GM23338 (cell line): ENCODE results near the gene PLA2R1. TPM values are rescaled to one million over a fixed set of nuclear protein-coding genes. Genes with fewer than 3 reads are reported as not detected.

Experiments
- ATAC-seq: fragments of 200-7000 bp; cut with Tn5 transposase; 3 replicates; pipeline ENCODE4 v1.9.1; 2020
- DNase-seq: peaks from one replicate; pipeline ENCODE4 v3.0.0-alpha.2; 2015; ENCODE audit warnings: low spot score
- H2AFZ ChIP-seq: fragments of 200-600 bp; sonication (generic); 2 replicates; pipeline ENCODE4 v1.8.0; 2016; ENCODE audit warnings: antibody characterized with exemption, mild to moderate bottlenecking, moderate library complexity
- H3F3A ChIP-seq: fragments of 200-600 bp; sonication (generic); replicated peaks from 2 replicates; pipeline ENCODE4 v1.8.0; 2017; ENCODE audit warnings: antibody characterized with exemption, mixed run types, low read depth
- H3K27ac ChIP-seq: fragments of 200-600 bp; sonication (generic); 2 replicates; pipeline ENCODE4 v1.6.1; 2016; ENCODE audit warnings: low read depth
- H3K27me3 ChIP-seq: fragments of 200-600 bp; sonication (generic); 2 replicates; pipeline ENCODE4 v1.8.0; 2016; ENCODE audit warnings: mild to moderate bottlenecking, mixed run types, moderate library complexity; ENCODE audit not compliant: insufficient read depth
- H3K36me3 ChIP-seq: fragments of 200-600 bp; sonication (generic); 2 replicates; pipeline ENCODE4 v1.8.0; 2016; ENCODE audit warnings: mild to moderate bottlenecking; ENCODE audit not compliant: insufficient read depth
- H3K4me1 ChIP-seq: fragments of 200-600 bp; sonication (generic); 2 replicates; pipeline ENCODE4 v1.8.0; 2016; ENCODE audit warnings: mild to moderate bottlenecking, moderate library complexity; ENCODE audit not compliant: insufficient read depth
- H3K4me2 ChIP-seq: fragments of 200-600 bp; sonication (generic); 2 replicates; pipeline ENCODE4 v1.7.1; 2017; ENCODE audit warnings: mixed run types
- H3K4me3 ChIP-seq: fragments of 200-600 bp; sonication (generic); 2 replicates; pipeline ENCODE4 v1.6.1; 2016; ENCODE audit warnings: mixed run types
- H3K79me2 ChIP-seq: fragments of 200-600 bp; sonication (generic); replicated peaks from 2 replicates; pipeline ENCODE4 v1.8.0; 2017; ENCODE audit warnings: mild to moderate bottlenecking; ENCODE audit not compliant: insufficient read depth
- H3K9me2 ChIP-seq: fragments of 200-600 bp; sonication (generic); 2 replicates; pipeline ENCODE4 v1.8.0; 2017; ENCODE audit not compliant: insufficient read depth
- H4K20me1 ChIP-seq: fragments of 200-600 bp; sonication (generic); replicated peaks from 2 replicates; pipeline ENCODE4 v1.8.0; 2017; ENCODE audit warnings: mild to moderate bottlenecking; ENCODE audit not compliant: insufficient read depth
- H3K27ac Mint-ChIP-seq: 2 replicates; pipeline ENCODE4 v1.8.0; 2020; ENCODE audit warnings: inconsistent platforms, mild to moderate bottlenecking, moderate library complexity, mixed read lengths
- H3K27me3 Mint-ChIP-seq: 3 replicates; pipeline ENCODE4 v1.8.0; 2022; ENCODE audit warnings: low read depth, mild to moderate bottlenecking, moderate library complexity, mixed read lengths, inconsistent platforms; ENCODE audit not compliant: insufficient read depth, poor library complexity
- H3K36me3 Mint-ChIP-seq: 3 replicates; pipeline ENCODE4 v1.8.0; 2021; ENCODE audit warnings: low read depth, mild to moderate bottlenecking, inconsistent platforms, moderate library complexity, mixed read lengths
- H3K4me1 Mint-ChIP-seq: 3 replicates; pipeline ENCODE4 v1.8.0; 2020; ENCODE audit warnings: mild to moderate bottlenecking, inconsistent platforms, mixed read lengths
- H3K4me3 Mint-ChIP-seq: 3 replicates; pipeline ENCODE4 v1.8.0; 2021; ENCODE audit warnings: moderate library complexity, mild to moderate bottlenecking, inconsistent platforms, mixed read lengths
- H3K9me3 Mint-ChIP-seq: 3 replicates; pipeline ENCODE4 v1.8.0; 2020; ENCODE audit warnings: moderate library complexity, mild to moderate bottlenecking, inconsistent platforms, mixed read lengths
- CREB1 ChIP-seq: fragments of 250-450 bp; sonication (Bioruptor Pico); IDR thresholded peaks from 2 replicates; pipeline ENCODE4 v1.5.0; 2020; ENCODE audit warnings: low read depth, mild to moderate bottlenecking, moderate library complexity
- CTCF ChIP-seq, 2 experiments: fragments of 200-600 bp in 1 of 2; sonication (generic) in 1 of 2; conservative IDR thresholded peaks; 2 replicates each; pipeline versions ENCODE4 v1.5.1 to v1.6.1; 2016 to 2017; ENCODE audit warnings: antibody characterized with exemption in 2 of 2, low read depth in 2 of 2, mild to moderate bottlenecking in 2 of 2, moderate library complexity in 1 of 2
- EZH2 ChIP-seq: fragments of 200-600 bp; sonication (generic); IDR thresholded peaks from one replicate; pipeline ENCODE4 v1.8.0; 2017; ENCODE audit warnings: antibody characterized with exemption, mild to moderate bottlenecking, low read depth; ENCODE audit not compliant: unreplicated experiment
- EZH2phosphoT487 ChIP-seq: fragments of 200-600 bp; sonication (generic); IDR thresholded peaks from one replicate; pipeline ENCODE4 v1.8.1; 2018; ENCODE audit warnings: antibody characterized with exemption; ENCODE audit not compliant: unreplicated experiment
- JUNB ChIP-seq: IDR thresholded peaks from one replicate; pipeline ENCODE4 v1.6.1; 2016; ENCODE audit warnings: antibody characterized with exemption; ENCODE audit not compliant: unreplicated experiment
- NANOG ChIP-seq: IDR thresholded peaks from 2 replicates; pipeline ENCODE4 v1.6.1; 2016; ENCODE audit warnings: antibody characterized with exemption, borderline replicate concordance
- POLR2AphosphoS5 ChIP-seq: IDR thresholded peaks from 2 replicates; pipeline ENCODE4 v1.6.1; 2016; ENCODE audit warnings: antibody characterized with exemption, low read depth
- REST ChIP-seq: IDR thresholded peaks from one replicate; pipeline ENCODE4 v1.6.1; 2018; ENCODE audit warnings: antibody characterized with exemption; ENCODE audit not compliant: unreplicated experiment
- STAT1 ChIP-seq: IDR thresholded peaks from one replicate; pipeline ENCODE4 v1.6.1; 2016; ENCODE audit warnings: antibody characterized with exemption; ENCODE audit not compliant: unreplicated experiment
- ZNF114 ChIP-seq: fragments of 250-450 bp; sonication (Bioruptor Pico); IDR thresholded peaks from 2 replicates; pipeline ENCODE4 v1.5.0; 2020; ENCODE audit warnings: mild to moderate bottlenecking, moderate library complexity
- ZNF331 ChIP-seq: fragments of 250-450 bp; sonication (Bioruptor Pico); IDR thresholded peaks from 2 replicates; pipeline ENCODE4 v1.5.0; 2020; ENCODE audit warnings: low read depth, mild to moderate bottlenecking, moderate library complexity
- polyA plus RNA-seq: library from polyadenylated mRNA; unstranded; fragments of >200 nt; fragmentation: Nextera tagmentation; extraction: Ambion mirVana; gene quantifications from 2 replicates; pipeline ENCODE4 v1.2.1, GENCODE V29; 2016
- total RNA-seq: library from RNA; depleted of rRNA; stranded (reverse); fragments of >200 nt; shearing (Covaris generic); gene quantifications from 2 replicates; pipeline ENCODE4 v1.2.3, GENCODE V29; 2014
- TF ChIP-seq, protein P1 (sequence below): fragments of 250-450 bp; sonication (Bioruptor Pico); IDR thresholded peaks from 2 replicates; pipeline ENCODE4 v1.5.0; 2020; ENCODE audit warnings: mild to moderate bottlenecking, moderate library complexity
- TF ChIP-seq, protein P2 (sequence below): IDR thresholded peaks from 2 replicates; pipeline ENCODE4 v1.6.1; 2016; ENCODE audit warnings: antibody characterized with exemption

Gene PLA2R1
- total and polyA plus RNA-seq, 2 experiments from 2014 or later: 0.57 to 1.2 TPM

DNA sequence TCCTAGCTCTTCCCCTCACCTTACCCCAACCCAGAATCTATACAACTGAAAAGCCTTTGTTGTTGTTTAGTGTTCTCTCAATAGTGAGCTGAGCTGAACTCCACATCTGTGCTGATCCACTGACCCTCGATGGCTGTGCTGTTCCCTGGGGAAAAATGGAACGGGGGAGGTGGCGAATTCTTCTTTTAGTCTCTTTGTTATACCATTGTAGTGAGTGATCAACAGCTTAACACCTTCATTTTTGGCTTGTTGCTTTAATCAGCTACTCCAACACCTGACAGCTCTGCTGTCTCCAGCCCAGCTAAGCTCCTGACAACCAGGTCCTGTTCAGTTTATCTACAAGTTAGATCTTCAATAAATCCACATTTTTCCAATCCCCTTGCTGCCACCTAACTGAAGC, 25.7 kb downstream of the PLA2R1 start:
- H3K79me2 ChIP-seq: no peaks in the 10 kb centered on the region
- H3K4me3 ChIP-seq: no peak overlapping the region
- H3K27ac ChIP-seq: no peak overlapping the region
- DNase-seq (no peak), ATAC-seq (no peak; the same call in 1 of the 3 replicates)
- no peaks in the 10 kb centered on the region for H3K9me2 ChIP-seq
- no peaks in the 10 kb centered on the region for H3K27me3 ChIP-seq
- no peaks in the 10 kb centered on the region for H3K36me3 ChIP-seq
- H3F3A ChIP-seq: no peaks in the 10 kb centered on the region
- 0 out of 2 replicates have a peak, but pooled peaks cover 7% of the 10 kb centered on the region for H3K4me1 ChIP-seq
- H4K20me1 ChIP-seq: no peaks in the 10 kb centered on the region
- H3K9me3 Mint-ChIP-seq: no peaks in the 10 kb centered on the region
- H3K4me3 Mint-ChIP-seq: no peak overlapping the region
- no peak overlapping the region for H3K27ac Mint-ChIP-seq
- H3K27me3 Mint-ChIP-seq: no peaks in the 10 kb centered on the region
- H3K4me2 ChIP-seq: no peak overlapping the region
- H3K4me1 Mint-ChIP-seq: peaks cover 6% of the 10 kb centered on the region; the same call in 2 of the 3 replicates
- H2AFZ ChIP-seq: no peak overlapping the region
- TF ChIP-seq EZH2 (no peak), CREB1 (no peak), REST (no peak), NANOG (no peak), POLR2AphosphoS5 (no peak), ZNF114 (no peak), JUNB (no peak), STAT1 (no peak), ZNF331 (CRISPR knock-in tag) (no peak), EZH2phosphoT487 (no peak), CTCF (conservative IDR thresholded peaks at IDR 0.05; ENCODE audit: low read depth in 2 of 2) (no peak)
- TF ChIP-seq, protein P1, sequence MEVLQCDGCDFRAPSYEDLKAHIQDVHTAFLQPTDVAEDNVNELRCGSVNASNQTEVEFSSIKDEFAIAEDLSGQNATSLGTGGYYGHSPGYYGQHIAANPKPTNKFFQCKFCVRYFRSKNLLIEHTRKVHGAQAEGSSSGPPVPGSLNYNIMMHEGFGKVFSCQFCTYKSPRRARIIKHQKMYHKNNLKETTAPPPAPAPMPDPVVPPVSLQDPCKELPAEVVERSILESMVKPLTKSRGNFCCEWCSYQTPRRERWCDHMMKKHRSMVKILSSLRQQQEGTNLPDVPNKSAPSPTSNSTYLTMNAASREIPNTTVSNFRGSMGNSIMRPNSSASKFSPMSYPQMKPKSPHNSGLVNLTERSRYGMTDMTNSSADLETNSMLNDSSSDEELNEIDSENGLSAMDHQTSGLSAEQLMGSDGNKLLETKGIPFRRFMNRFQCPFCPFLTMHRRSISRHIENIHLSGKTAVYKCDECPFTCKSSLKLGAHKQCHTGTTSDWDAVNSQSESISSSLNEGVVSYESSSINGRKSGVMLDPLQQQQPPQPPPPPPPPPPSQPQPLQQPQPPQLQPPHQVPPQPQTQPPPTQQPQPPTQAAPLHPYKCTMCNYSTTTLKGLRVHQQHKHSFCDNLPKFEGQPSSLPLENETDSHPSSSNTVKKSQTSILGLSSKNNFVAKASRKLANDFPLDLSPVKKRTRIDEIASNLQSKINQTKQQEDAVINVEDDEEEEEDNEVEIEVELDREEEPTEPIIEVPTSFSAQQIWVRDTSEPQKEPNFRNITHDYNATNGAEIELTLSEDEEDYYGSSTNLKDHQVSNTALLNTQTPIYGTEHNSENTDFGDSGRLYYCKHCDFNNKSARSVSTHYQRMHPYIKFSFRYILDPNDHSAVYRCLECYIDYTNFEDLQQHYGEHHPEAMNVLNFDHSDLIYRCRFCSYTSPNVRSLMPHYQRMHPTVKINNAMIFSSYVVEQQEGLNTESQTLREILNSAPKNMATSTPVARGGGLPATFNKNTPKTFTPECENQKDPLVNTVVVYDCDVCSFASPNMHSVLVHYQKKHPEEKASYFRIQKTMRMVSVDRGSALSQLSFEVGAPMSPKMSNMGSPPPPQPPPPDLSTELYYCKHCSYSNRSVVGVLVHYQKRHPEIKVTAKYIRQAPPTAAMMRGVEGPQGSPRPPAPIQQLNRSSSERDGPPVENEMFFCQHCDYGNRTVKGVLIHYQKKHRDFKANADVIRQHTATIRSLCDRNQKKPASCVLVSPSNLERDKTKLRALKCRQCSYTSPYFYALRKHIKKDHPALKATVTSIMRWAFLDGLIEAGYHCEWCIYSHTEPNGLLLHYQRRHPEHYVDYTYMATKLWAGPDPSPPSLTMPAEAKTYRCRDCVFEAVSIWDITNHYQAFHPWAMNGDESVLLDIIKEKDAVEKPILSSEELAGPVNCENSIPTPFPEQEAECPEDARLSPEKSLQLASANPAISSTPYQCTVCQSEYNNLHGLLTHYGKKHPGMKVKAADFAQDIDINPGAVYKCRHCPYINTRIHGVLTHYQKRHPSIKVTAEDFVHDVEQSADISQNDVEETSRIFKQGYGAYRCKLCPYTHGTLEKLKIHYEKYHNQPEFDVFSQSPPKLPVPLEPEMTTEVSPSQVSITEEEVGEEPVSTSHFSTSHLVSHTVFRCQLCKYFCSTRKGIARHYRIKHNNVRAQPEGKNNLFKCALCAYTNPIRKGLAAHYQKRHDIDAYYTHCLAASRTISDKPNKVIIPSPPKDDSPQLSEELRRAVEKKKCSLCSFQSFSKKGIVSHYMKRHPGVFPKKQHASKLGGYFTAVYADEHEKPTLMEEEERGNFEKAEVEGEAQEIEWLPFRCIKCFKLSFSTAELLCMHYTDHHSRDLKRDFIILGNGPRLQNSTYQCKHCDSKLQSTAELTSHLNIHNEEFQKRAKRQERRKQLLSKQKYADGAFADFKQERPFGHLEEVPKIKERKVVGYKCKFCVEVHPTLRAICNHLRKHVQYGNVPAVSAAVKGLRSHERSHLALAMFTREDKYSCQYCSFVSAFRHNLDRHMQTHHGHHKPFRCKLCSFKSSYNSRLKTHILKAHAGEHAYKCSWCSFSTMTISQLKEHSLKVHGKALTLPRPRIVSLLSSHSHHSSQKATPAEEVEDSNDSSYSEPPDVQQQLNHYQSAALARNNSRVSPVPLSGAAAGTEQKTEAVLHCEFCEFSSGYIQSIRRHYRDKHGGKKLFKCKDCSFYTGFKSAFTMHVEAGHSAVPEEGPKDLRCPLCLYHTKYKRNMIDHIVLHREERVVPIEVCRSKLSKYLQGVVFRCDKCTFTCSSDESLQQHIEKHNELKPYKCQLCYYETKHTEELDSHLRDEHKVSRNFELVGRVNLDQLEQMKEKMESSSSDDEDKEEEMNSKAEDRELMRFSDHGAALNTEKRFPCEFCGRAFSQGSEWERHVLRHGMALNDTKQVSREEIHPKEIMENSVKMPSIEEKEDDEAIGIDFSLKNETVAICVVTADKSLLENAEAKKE (CRISPR knock-in tag): no peak
- TF ChIP-seq, protein P2, sequence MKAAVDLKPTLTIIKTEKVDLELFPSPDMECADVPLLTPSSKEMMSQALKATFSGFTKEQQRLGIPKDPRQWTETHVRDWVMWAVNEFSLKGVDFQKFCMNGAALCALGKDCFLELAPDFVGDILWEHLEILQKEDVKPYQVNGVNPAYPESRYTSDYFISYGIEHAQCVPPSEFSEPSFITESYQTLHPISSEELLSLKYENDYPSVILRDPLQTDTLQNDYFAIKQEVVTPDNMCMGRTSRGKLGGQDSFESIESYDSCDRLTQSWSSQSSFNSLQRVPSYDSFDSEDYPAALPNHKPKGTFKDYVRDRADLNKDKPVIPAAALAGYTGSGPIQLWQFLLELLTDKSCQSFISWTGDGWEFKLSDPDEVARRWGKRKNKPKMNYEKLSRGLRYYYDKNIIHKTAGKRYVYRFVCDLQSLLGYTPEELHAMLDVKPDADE: no peak
- no peaks in the 10 kb centered on the region for H3K36me3 Mint-ChIP-seq
